Activated naive CD8-positive, alpha-beta T cell treated with anti-CD3 and anti-CD28 coated beads, Interleukin-2, amount 10 ng/mL, durations not matched to agents 7 days and 5 days (primary cell): Measurements from ENCODE around the gene RAB6B. TPM values are rescaled to one million over a fixed set of nuclear protein-coding genes. Genes with fewer than 3 reads are reported as not detected.

Experiments
- ATAC-seq: fragments of 150-1000 bp; cut with Tn5 transposase; one replicate; pipeline ENCODE4 v1.10.0; 2021; ENCODE audit warnings: low read depth, moderate library complexity
- POLR2A ChIA-PET: fragments of 350-600 bp; sonication (Branson Sonifier 250); formaldehyde crosslinking; loops from one replicate; lab custom pipeline; 2021; ENCODE audit warnings: antibody characterized with exemption; lab: Charles Lee
- DNase-seq: peaks from one replicate; pipeline ENCODE4 v3.0.0; 2021
- H3K27ac Mint-ChIP-seq: one replicate; pipeline ENCODE4 v1.8.0; 2022; ENCODE audit warnings: mild to moderate bottlenecking, mixed read lengths
- H3K27me3 Mint-ChIP-seq: one replicate; pipeline ENCODE4 v1.8.0; 2022; ENCODE audit warnings: mild to moderate bottlenecking, moderate library complexity, mixed read lengths
- H3K36me3 Mint-ChIP-seq: one replicate; pipeline ENCODE4 v1.8.0; 2021; ENCODE audit warnings: mild to moderate bottlenecking, mixed read lengths
- H3K4me1 Mint-ChIP-seq: one replicate; pipeline ENCODE4 v1.8.0; 2021; ENCODE audit warnings: mixed read lengths
- H3K4me3 Mint-ChIP-seq: one replicate; pipeline ENCODE4 v1.8.0; 2022; ENCODE audit warnings: mild to moderate bottlenecking, moderate library complexity, mixed read lengths
- H3K9me3 Mint-ChIP-seq: one replicate; pipeline ENCODE4 v1.8.0; 2021; ENCODE audit warnings: mixed read lengths
- total RNA-seq, 2 experiments: library from RNA; stranded (reverse); gene quantifications; one replicate each; pipeline ENCODE4 v1.2.3, GENCODE V29; 2021

The RAB6B gene
- total RNA-seq, 2 experiments from 2014 or later = 0.39 to 0.40 TPM

- no peaks in the 10 kb centered on the region for H3K27me3 Mint-ChIP-seq
These were observed 73.7 kb downstream of the RAB6B start for GRCh38 chr3:133821767-133822638.

GRCh38 chr3:133820889-133821675 lies 74.6 kb downstream of the RAB6B start:
- H3K27me3 Mint-ChIP-seq = no peaks in the 10 kb centered on the region
- H3K27ac Mint-ChIP-seq = no peak overlapping the region
- POLR2A ChIA-PET = no interaction called here
- no peak overlapping the region for H3K4me3 Mint-ChIP-seq
- H3K9me3 Mint-ChIP-seq = no peaks in the 10 kb centered on the region
- peaks cover 6% of the 10 kb centered on the region for H3K4me1 Mint-ChIP-seq
- ATAC-seq = no peak
- H3K36me3 Mint-ChIP-seq = peaks cover 23% of the 10 kb centered on the region
- no peak for DNase-seq

More at GRCh38 chr3:133821767-133822638, 73.7 kb downstream of the RAB6B start:
- H3K4me3 Mint-ChIP-seq = no peak overlapping the region
- ATAC-seq (no peak), DNase-seq (no peak)
- POLR2A ChIA-PET = no interaction called here
- peaks cover 27% of the 10 kb centered on the region for H3K36me3 Mint-ChIP-seq
- H3K27ac Mint-ChIP-seq = no peak overlapping the region
- no peaks in the 10 kb centered on the region for H3K9me3 Mint-ChIP-seq
- peaks cover 6% of the 10 kb centered on the region for H3K4me1 Mint-ChIP-seq

GRCh38 chr3:133820129-133820528 lies 75.6 kb downstream of the RAB6B start:
- no peak for DNase-seq

GRCh38 chr3:133815386-133815785 lies 80.3 kb downstream of the RAB6B start:
- H3K4me1 Mint-ChIP-seq = peaks cover 8% of the 10 kb centered on the region
- H3K4me3 Mint-ChIP-seq = no peak overlapping the region
- H3K27me3 Mint-ChIP-seq = no peaks in the 10 kb centered on the region
- H3K27ac Mint-ChIP-seq = no peak overlapping the region
- H3K36me3 Mint-ChIP-seq = peaks cover 14% of the 10 kb centered on the region
- POLR2A ChIA-PET = no interaction called here
- H3K9me3 Mint-ChIP-seq = no peaks in the 10 kb centered on the region
- no peak for ATAC-seq
- DNase-seq = no peak

More at GRCh38 chr3:133820129-133820528, 75.6 kb downstream of the RAB6B start:
- Mint-ChIP-seq H3K4me3 (no peak overlapping the region), H3K27me3 (no peaks in the 10 kb centered on the region), H3K4me1 (peaks cover 6% of the 10 kb centered on the region), H3K9me3 (no peaks in the 10 kb centered on the region), H3K36me3 (peaks cover 27% of the 10 kb centered on the region), H3K27ac (no peak overlapping the region)
- POLR2A ChIA-PET = no interaction called here
- no peak for ATAC-seq

GRCh38 chr3:133812872-133813271 lies 82.8 kb downstream of the RAB6B start:
- ATAC-seq = no peak
- H3K9me3 Mint-ChIP-seq = no peaks in the 10 kb centered on the region
- no peak overlapping the region for H3K27ac Mint-ChIP-seq
- no peak overlapping the region for H3K4me3 Mint-ChIP-seq
- H3K4me1 Mint-ChIP-seq = peaks cover 9% of the 10 kb centered on the region
- H3K36me3 Mint-ChIP-seq = peaks cover 11% of the 10 kb centered on the region
- no peaks in the 10 kb centered on the region for H3K27me3 Mint-ChIP-seq
- POLR2A ChIA-PET = no interaction called here
- no peak for DNase-seq

GRCh38 chr3:133805702-133806475 lies 89.8 kb downstream of the RAB6B start, which contains the start of gene SRPRB:
Gene SRPRB (plus strand): TSS chr3:133805815. CDS start chr3:133805849, 34 bp downstream.
- Mint-ChIP-seq H3K4me1 (peaks cover 17% of the 10 kb centered on the region), H3K36me3 (peaks cover 3% of the 10 kb centered on the region), H3K27me3 (no peaks in the 10 kb centered on the region), H3K4me3 (peak within 1 kb of the TSS; percentile 95), H3K27ac (peak within 1 kb of the TSS; percentile 91), H3K9me3 (no peaks in the 10 kb centered on the region)
- POLR2A ChIA-PET = no interaction called here
- peak; percentile 95 for DNase-seq
- ATAC-seq = peak; percentile 99

GRCh38 chr3:133805384-133805701 lies 90.3 kb downstream of the RAB6B start:
- no peaks in the 10 kb centered on the region for H3K9me3 Mint-ChIP-seq
- H3K27me3 Mint-ChIP-seq = peaks cover 2% of the 10 kb centered on the region
- POLR2A ChIA-PET = no interaction called here
- H3K4me1 Mint-ChIP-seq = peaks cover 17% of the 10 kb centered on the region
- peak overlapping the region; percentile 91 for H3K27ac Mint-ChIP-seq
- ATAC-seq (no peak), DNase-seq (no peak)
- peak overlapping the region; percentile 95 for H3K4me3 Mint-ChIP-seq
- peaks cover 3% of the 10 kb centered on the region for H3K36me3 Mint-ChIP-seq

GRCh38 chr3:133804896-133805295 lies 90.8 kb downstream of the RAB6B start:
- H3K4me3 Mint-ChIP-seq = peak overlapping the region; percentile 95
- no peak for DNase-seq
- H3K27me3 Mint-ChIP-seq = peaks cover 7% of the 10 kb centered on the region
- H3K27ac Mint-ChIP-seq = peak overlapping the region; percentile 91
- POLR2A ChIA-PET = no interaction called here
- H3K36me3 Mint-ChIP-seq = peaks cover 3% of the 10 kb centered on the region
- H3K4me1 Mint-ChIP-seq = peaks cover 17% of the 10 kb centered on the region
- ATAC-seq = no peak
- H3K9me3 Mint-ChIP-seq = no peaks in the 10 kb centered on the region

GRCh38 chr3:133803469-133803868 lies 92.2 kb downstream of the RAB6B start:
- H3K9me3 Mint-ChIP-seq = no peaks in the 10 kb centered on the region
- ATAC-seq (no peak), DNase-seq (no peak)
- H3K27me3 Mint-ChIP-seq = peaks cover 13% of the 10 kb centered on the region
- peaks cover 17% of the 10 kb centered on the region for H3K4me1 Mint-ChIP-seq
- peaks cover 2% of the 10 kb centered on the region for H3K36me3 Mint-ChIP-seq
- H3K4me3 Mint-ChIP-seq = no peak overlapping the region
- H3K27ac Mint-ChIP-seq = no peak overlapping the region
- POLR2A ChIA-PET = no interaction called here

- no peak overlapping the region for H3K27ac Mint-ChIP-seq
- peaks cover 2% of the 10 kb centered on the region for H3K9me3 Mint-ChIP-seq
- peaks cover 27% of the 10 kb centered on the region for H3K27me3 Mint-ChIP-seq
- POLR2A ChIA-PET = no interaction called here
- DNase-seq (no peak), ATAC-seq (no peak)
- peaks cover under 1% of the 10 kb centered on the region for H3K4me1 Mint-ChIP-seq
- no peaks in the 10 kb centered on the region for H3K36me3 Mint-ChIP-seq
- no peak overlapping the region for H3K4me3 Mint-ChIP-seq
These were observed 95.7 kb downstream of the RAB6B start for GRCh38 chr3:133799794-133800585.

GRCh38 chr3:133797396-133798105 lies 98.1 kb downstream of the RAB6B start:
- POLR2A ChIA-PET = no interaction called here
- Mint-ChIP-seq H3K27me3 (peaks cover 31% of the 10 kb centered on the region), H3K27ac (no peak overlapping the region), H3K36me3 (no peaks in the 10 kb centered on the region), H3K4me3 (no peak overlapping the region), H3K4me1 (no peaks in the 10 kb centered on the region), H3K9me3 (peaks cover 9% of the 10 kb centered on the region)
- ATAC-seq = no peak
- no peak for DNase-seq

- POLR2A ChIA-PET = no interaction called here
- DNase-seq (no peak), ATAC-seq (no peak)
- H3K4me1 Mint-ChIP-seq = no peaks in the 10 kb centered on the region
- H3K27ac Mint-ChIP-seq = no peak overlapping the region
- H3K4me3 Mint-ChIP-seq = no peak overlapping the region
- no peaks in the 10 kb centered on the region for H3K36me3 Mint-ChIP-seq
- H3K27me3 Mint-ChIP-seq = peaks cover 8% of the 10 kb centered on the region
- peaks cover 18% of the 10 kb centered on the region for H3K9me3 Mint-ChIP-seq
These were observed 103.4 kb downstream of the RAB6B start for GRCh38 chr3:133792171-133792763.
